HepG2 (cell line): ENCODE measurements around the gene CAPZA2. TPM values are rescaled to one million over a fixed set of nuclear protein-coding genes. Genes with fewer than 3 reads are reported as not detected.
A peak's percentile ranks its signal among the peaks of the same experiment; 100 is the strongest.

Source experiments
- CBX2 ChIP-seq, 2 experiments: fragments of 200-600 bp in 1 of 2; sonication (generic); formaldehyde crosslinking in 1 of 2; IDR thresholded peaks; 2 replicates each; pipeline versions ENCODE4 v1.7.0 to v1.8.1; 2018 to 2022; ENCODE audit warnings: low read depth in 2 of 2, low read length in 1 of 2, mild to moderate bottlenecking in 1 of 2, missing genetic modification reagents in 1 of 2
- CBX5 ChIP-seq: sonication (generic); formaldehyde crosslinking; IDR thresholded peaks from 2 replicates; pipeline ENCODE4 v1.4.0; 2020; ENCODE audit warnings: missing genetic modification reagents, borderline replicate concordance
- CCDC6 ChIP-seq: sonication (generic); formaldehyde crosslinking; IDR thresholded peaks from 2 replicates; pipeline ENCODE4 v1.8.1; 2022; ENCODE audit warnings: mild to moderate bottlenecking, missing genetic modification reagents, moderate library complexity
- CREBL2 ChIP-seq: sonication (generic); formaldehyde crosslinking; IDR thresholded peaks from 2 replicates; pipeline ENCODE4 v1.8.1; 2023; ENCODE audit warnings: missing genetic modification reagents, mild to moderate bottlenecking, borderline replicate concordance
- ETS1 ChIP-seq: sonication (generic); formaldehyde crosslinking; IDR thresholded peaks from 2 replicates; pipeline ENCODE4 v1.4.0; 2020; ENCODE audit warnings: missing genetic modification reagents
- MIXL1 ChIP-seq: IDR thresholded peaks from 2 replicates; pipeline ENCODE4 v1.6.1; 2016
- MXD3 ChIP-seq: IDR thresholded peaks from 2 replicates; pipeline ENCODE4 v1.6.1; 2016; ENCODE audit warnings: mild to moderate bottlenecking, missing biosample characterization, missing genetic modification reagents
- NFKB2 ChIP-seq: sonication (generic); formaldehyde crosslinking; IDR thresholded peaks from 2 replicates; pipeline ENCODE4 v1.4.0; 2020; ENCODE audit warnings: missing genetic modification reagents, borderline replicate concordance
- PHF20 ChIP-seq: sonication (generic); formaldehyde crosslinking; IDR thresholded peaks from 2 replicates; pipeline ENCODE4 v1.5.0; 2020; ENCODE audit warnings: mild to moderate bottlenecking, missing genetic modification reagents
- PHF5A ChIP-seq: IDR thresholded peaks from one replicate; pipeline ENCODE4 v1.6.1; 2018; ENCODE audit warnings: low read depth, missing genetic modification reagents; ENCODE audit not compliant: unreplicated experiment
- SAFB2 ChIP-seq: sonication (generic); formaldehyde crosslinking; IDR thresholded peaks from 2 replicates; pipeline ENCODE4 v1.5.1; 2020; ENCODE audit warnings: missing genetic modification reagents, low read depth, mild to moderate bottlenecking, borderline replicate concordance
- ZBTB49 ChIP-seq: sonication (generic); formaldehyde crosslinking; IDR thresholded peaks from 2 replicates; pipeline ENCODE4 v1.4.0; 2020; ENCODE audit warnings: missing genetic modification reagents, borderline replicate concordance
- ZBTB7A ChIP-seq: sonication (generic); formaldehyde crosslinking; IDR thresholded peaks from 2 replicates; pipeline ENCODE4 v1.8.0; 2022; ENCODE audit warnings: mild to moderate bottlenecking, missing genetic modification reagents
- ZMYM3 ChIP-seq: sonication (generic); formaldehyde crosslinking; IDR thresholded peaks from 2 replicates; pipeline ENCODE4 v1.5.1; 2020; ENCODE audit warnings: mild to moderate bottlenecking, missing genetic modification reagents
- ZNF563 ChIP-seq: sonication (generic); formaldehyde crosslinking; IDR thresholded peaks from 2 replicates; pipeline ENCODE4 v1.8.0; 2022; ENCODE audit warnings: mild to moderate bottlenecking, moderate library complexity, missing genetic modification reagents
- ZNF570 ChIP-seq: sonication (generic); formaldehyde crosslinking; IDR thresholded peaks from 2 replicates; pipeline ENCODE4 v1.4.0; 2020; ENCODE audit warnings: mild to moderate bottlenecking, missing genetic modification reagents, borderline replicate concordance
- ZNF607 ChIP-seq: sonication (generic); formaldehyde crosslinking; IDR thresholded peaks from 2 replicates; pipeline ENCODE4 v1.5.1; 2020; ENCODE audit warnings: missing genetic modification reagents, mild to moderate bottlenecking, borderline replicate concordance
- ZNF766 ChIP-seq: sonication (generic); formaldehyde crosslinking; IDR thresholded peaks from 2 replicates; pipeline ENCODE4 v1.5.0; 2020; ENCODE audit warnings: missing genetic modification reagents, borderline replicate concordance
- ZNF792 ChIP-seq: IDR thresholded peaks from 2 replicates; pipeline ENCODE4 v1.6.1; 2016
- polyA plus RNA-seq, 8 experiments: library from polyadenylated mRNA; depleted of rRNA in 3 of 8; stranded (reverse) in 7 of 8; unstranded in 1 of 8; fragments of >200 nt; fragmentation: Illumina TruSeq in 4 of 8; extraction: Trizol in 4 of 8; gene quantifications; 2 replicates each; pipeline versions ENCODE4 v1.2.1 to v1.2.3, GENCODE V29; 2011 to 2016; ENCODE audit warnings: low read depth in 4 of 8, missing spikeins in 1 of 8, mixed read lengths in 1 of 8; ENCODE audit not compliant: insufficient read depth in 1 of 8
- total RNA-seq, 5 experiments: library from RNA; depleted of rRNA; stranded (reverse); fragments of >200 nt; fragmentation: Illumina TruSeq; extraction: Trizol; gene quantifications; 2 replicates each; pipeline ENCODE4 v1.2.3, GENCODE V29; 2016; ENCODE audit warnings: low read depth in 1 of 5
- TF ChIP-seq, protein P1 (sequence below): sonication (generic); formaldehyde crosslinking; IDR thresholded peaks from 2 replicates; pipeline ENCODE4 v1.5.0; 2020; ENCODE audit warnings: mild to moderate bottlenecking, missing genetic modification reagents

Gene CAPZA2
- total and polyA plus RNA-seq, 2 of the 13 experiments (the other 11 are each of a cell fraction or from before 2014, with no cell fraction given) = 38.4 to 199 TPM

DNA sequence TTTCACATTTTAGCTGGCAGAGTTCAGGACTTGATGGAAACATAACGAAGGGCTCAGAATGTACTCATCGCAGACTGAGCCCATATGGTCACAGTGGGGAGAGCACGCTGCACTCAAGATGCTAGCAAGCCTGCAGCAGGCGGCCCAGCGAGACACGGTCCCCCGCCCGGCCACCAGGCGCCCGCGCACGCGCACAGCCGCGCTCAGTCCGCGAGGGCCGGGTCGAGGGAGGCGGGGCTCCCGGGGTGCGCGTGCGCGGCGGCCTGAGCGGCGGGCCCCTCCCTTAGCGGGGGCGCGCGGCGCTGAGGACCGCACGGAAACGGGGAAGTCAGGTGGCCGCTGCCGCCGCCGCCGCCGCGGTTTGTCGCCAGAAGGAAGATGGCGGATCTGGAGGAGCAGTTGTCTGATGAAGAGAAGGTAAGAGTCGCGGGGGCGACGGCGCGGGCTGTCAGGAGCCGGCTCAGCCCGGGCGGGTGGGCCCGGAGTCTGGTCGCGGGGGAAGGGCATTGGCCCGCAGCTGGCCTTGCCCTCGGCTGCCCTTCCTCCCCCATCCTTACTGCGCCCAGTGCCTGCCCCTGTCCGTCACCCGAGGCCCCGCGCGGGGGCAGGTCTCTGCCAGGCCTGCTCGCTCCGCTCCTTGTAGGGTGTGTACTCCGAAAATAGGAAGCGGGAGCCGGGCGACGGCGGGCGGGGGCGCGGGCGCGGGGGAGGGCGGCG, at the start of gene CAPZA2 (continued):
- TF ChIP-seq, protein P1, sequence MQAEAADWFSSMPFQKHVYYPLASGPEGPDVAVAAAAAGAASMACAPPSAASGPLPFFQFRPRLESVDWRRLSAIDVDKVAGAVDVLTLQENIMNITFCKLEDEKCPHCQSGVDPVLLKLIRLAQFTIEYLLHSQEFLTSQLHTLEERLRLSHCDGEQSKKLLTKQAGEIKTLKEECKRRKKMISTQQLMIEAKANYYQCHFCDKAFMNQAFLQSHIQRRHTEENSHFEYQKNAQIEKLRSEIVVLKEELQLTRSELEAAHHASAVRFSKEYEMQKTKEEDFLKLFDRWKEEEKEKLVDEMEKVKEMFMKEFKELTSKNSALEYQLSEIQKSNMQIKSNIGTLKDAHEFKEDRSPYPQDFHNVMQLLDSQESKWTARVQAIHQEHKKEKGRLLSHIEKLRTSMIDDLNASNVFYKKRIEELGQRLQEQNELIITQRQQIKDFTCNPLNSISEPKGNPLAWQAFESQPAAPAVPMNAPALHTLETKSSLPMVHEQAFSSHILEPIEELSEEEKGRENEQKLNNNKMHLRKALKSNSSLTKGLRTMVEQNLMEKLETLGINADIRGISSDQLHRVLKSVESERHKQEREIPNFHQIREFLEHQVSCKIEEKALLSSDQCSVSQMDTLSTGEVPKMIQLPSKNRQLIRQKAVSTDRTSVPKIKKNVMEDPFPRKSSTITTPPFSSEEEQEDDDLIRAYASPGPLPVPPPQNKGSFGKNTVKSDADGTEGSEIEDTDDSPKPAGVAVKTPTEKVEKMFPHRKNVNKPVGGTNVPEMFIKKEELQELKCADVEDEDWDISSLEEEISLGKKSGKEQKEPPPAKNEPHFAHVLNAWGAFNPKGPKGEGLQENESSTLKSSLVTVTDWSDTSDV (CRISPR knock-in tag) = no peak
- TF ChIP-seq ZBTB7A (CRISPR knock-in tag) = peak; percentile 46; the same call in 1 of the 2 replicates
- TF ChIP-seq ZNF570 (CRISPR knock-in tag) = no peak
- 0 out of 2 replicates have a peak, but pooled peaks have one; percentile 30 for TF ChIP-seq ETS1 (CRISPR knock-in tag)
- TF ChIP-seq CREBL2 (CRISPR knock-in tag) = peak; percentile 37; the same call in 1 of the 2 replicates
- TF ChIP-seq PHF20 = peak; percentile 65
- TF ChIP-seq MIXL1 = 0 out of 2 replicates have a peak, but pooled peaks have one; percentile 55
- TF ChIP-seq ZNF766 = peak; percentile 66; the same call in 1 of the 2 replicates
- peak; percentile 65; the same call in 1 of the 2 replicates for TF ChIP-seq MXD3
- TF ChIP-seq ZNF563 (CRISPR knock-in tag) = peak; percentile 53; the same call in 1 of the 2 replicates
- TF ChIP-seq CBX5 (CRISPR knock-in tag) = peak; percentile 47; the same call in 1 of the 2 replicates
- peak; percentile 78 for TF ChIP-seq CCDC6 (CRISPR knock-in tag)
- no peak for TF ChIP-seq CBX2 (IDR thresholded peaks at IDR 0.05; ENCODE audit: low read depth, low read length)
- no peak for TF ChIP-seq CBX2 (CRISPR knock-in tag; IDR thresholded peaks at IDR 0.05; ENCODE audit: low read depth)
- TF ChIP-seq PHF5A = no peak
- peak; percentile 78 for TF ChIP-seq NFKB2 (CRISPR knock-in tag)
- TF ChIP-seq SAFB2 (CRISPR knock-in tag) = peak; percentile 81; the same call in 1 of the 2 replicates
- TF ChIP-seq ZNF607 (CRISPR knock-in tag) = no peak
- no peak for TF ChIP-seq ZBTB49 (CRISPR knock-in tag)
- peak; percentile 46; the same call in 1 of the 2 replicates for TF ChIP-seq ZNF792
- TF ChIP-seq ZMYM3 (CRISPR knock-in tag) = peak; percentile 15; the same call in 1 of the 2 replicates
